Measurements from ENCODE around the gene POPDC2.

DNA sequence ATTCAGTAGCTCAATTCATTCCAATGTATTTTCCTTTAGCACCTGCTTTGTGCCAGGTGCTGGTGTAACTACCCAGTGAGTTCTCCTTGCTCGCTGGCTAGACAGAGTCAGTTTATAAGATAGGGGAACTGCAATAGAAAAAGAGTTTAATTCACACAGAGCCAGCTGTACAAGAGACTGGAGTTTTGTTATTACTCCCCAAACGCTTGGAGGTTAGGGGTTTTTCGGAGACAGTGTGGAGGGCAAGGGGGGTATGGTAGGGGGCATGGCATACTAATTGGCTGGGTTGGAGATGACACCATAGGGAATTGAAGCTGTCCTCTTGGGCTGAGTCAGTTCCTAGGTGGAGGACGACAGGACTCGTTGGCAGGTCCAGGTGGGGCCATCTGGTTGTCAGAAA lies 37.0 kb upstream of the POPDC2 start:
- TF ChIP-seq, protein P1, sequence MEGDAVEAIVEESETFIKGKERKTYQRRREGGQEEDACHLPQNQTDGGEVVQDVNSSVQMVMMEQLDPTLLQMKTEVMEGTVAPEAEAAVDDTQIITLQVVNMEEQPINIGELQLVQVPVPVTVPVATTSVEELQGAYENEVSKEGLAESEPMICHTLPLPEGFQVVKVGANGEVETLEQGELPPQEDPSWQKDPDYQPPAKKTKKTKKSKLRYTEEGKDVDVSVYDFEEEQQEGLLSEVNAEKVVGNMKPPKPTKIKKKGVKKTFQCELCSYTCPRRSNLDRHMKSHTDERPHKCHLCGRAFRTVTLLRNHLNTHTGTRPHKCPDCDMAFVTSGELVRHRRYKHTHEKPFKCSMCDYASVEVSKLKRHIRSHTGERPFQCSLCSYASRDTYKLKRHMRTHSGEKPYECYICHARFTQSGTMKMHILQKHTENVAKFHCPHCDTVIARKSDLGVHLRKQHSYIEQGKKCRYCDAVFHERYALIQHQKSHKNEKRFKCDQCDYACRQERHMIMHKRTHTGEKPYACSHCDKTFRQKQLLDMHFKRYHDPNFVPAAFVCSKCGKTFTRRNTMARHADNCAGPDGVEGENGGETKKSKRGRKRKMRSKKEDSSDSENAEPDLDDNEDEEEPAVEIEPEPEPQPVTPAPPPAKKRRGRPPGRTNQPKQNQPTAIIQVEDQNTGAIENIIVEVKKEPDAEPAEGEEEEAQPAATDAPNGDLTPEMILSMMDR (IDR thresholded peaks at IDR 0.05; ENCODE audit: low read length): no peak
- no peak for TF ChIP-seq EZH2 (IDR thresholded peaks at IDR 0.05; ENCODE audit: borderline replicate concordance, low read length)

Measured in OCI-LY1 (cell line).